HFFc6 (cell line): ENCODE measurements around the gene ESAM. TPM values are rescaled to one million over a fixed set of nuclear protein-coding genes. Genes with fewer than 3 reads are reported as not detected.

Experiments
- DNase-seq: peaks from one replicate; pipeline ENCODE4 v3.0.0-alpha.2; 2018
- H3K27ac Mint-ChIP-seq: 2 replicates; pipeline ENCODE4 v1.8.0; 2020; ENCODE audit warnings: mild to moderate bottlenecking, mixed read lengths
- H3K27me3 Mint-ChIP-seq: 2 replicates; pipeline ENCODE4 v1.8.0; 2021; ENCODE audit warnings: mild to moderate bottlenecking, moderate library complexity, mixed read lengths; ENCODE audit not compliant: insufficient read depth
- H3K36me3 Mint-ChIP-seq: 2 replicates; pipeline ENCODE4 v1.8.0; 2021; ENCODE audit warnings: low read depth, mixed read lengths
- H3K4me1 Mint-ChIP-seq: 2 replicates; pipeline ENCODE4 v1.8.0; 2020; ENCODE audit warnings: low read depth, mixed read lengths
- H3K4me3 Mint-ChIP-seq: 2 replicates; pipeline ENCODE4 v1.8.0; 2020; ENCODE audit warnings: mild to moderate bottlenecking, moderate library complexity, mixed read lengths
- H3K9me3 Mint-ChIP-seq: 2 replicates; pipeline ENCODE4 v1.8.0; 2020; ENCODE audit warnings: mild to moderate bottlenecking, mixed read lengths
- total RNA-seq, 6 experiments: library from RNA; stranded (reverse); fragmentation: NEBNext Ultra II Directional; extraction: Animal tissue kit (Norgen Biotek cat#: 25700); gene quantifications; 2 replicates in 1 of 6; 3 replicates in 5 of 6; pipeline ENCODE4 v1.2.3, GENCODE V29; 2021
- TF ChIP-seq, protein P1 (sequence below): fragments of 200-600 bp; sonication (generic); IDR thresholded peaks from 2 replicates; pipeline ENCODE4 v1.5.0; 2021; ENCODE audit warnings: antibody characterized with exemption, mild to moderate bottlenecking

ESAM gene
- total RNA-seq, 6 experiments from 2014 or later: 0.11 to 0.14 (median 0.12) TPM; not detected in 3

GRCh38 chr11:124796312-124796711 is 34.2 kb upstream of the ESAM start:
- no peak for DNase-seq
- Mint-ChIP-seq H3K27ac (no peak overlapping the region), H3K36me3 (no peaks in the 10 kb centered on the region), H3K4me3 (no peak overlapping the region), H3K4me1 (peaks cover 54% of the 10 kb centered on the region), H3K27me3 (no peaks in the 10 kb centered on the region), H3K9me3 (no peaks in the 10 kb centered on the region)
- TF ChIP-seq, protein P1, sequence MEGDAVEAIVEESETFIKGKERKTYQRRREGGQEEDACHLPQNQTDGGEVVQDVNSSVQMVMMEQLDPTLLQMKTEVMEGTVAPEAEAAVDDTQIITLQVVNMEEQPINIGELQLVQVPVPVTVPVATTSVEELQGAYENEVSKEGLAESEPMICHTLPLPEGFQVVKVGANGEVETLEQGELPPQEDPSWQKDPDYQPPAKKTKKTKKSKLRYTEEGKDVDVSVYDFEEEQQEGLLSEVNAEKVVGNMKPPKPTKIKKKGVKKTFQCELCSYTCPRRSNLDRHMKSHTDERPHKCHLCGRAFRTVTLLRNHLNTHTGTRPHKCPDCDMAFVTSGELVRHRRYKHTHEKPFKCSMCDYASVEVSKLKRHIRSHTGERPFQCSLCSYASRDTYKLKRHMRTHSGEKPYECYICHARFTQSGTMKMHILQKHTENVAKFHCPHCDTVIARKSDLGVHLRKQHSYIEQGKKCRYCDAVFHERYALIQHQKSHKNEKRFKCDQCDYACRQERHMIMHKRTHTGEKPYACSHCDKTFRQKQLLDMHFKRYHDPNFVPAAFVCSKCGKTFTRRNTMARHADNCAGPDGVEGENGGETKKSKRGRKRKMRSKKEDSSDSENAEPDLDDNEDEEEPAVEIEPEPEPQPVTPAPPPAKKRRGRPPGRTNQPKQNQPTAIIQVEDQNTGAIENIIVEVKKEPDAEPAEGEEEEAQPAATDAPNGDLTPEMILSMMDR: no peak

DNA sequence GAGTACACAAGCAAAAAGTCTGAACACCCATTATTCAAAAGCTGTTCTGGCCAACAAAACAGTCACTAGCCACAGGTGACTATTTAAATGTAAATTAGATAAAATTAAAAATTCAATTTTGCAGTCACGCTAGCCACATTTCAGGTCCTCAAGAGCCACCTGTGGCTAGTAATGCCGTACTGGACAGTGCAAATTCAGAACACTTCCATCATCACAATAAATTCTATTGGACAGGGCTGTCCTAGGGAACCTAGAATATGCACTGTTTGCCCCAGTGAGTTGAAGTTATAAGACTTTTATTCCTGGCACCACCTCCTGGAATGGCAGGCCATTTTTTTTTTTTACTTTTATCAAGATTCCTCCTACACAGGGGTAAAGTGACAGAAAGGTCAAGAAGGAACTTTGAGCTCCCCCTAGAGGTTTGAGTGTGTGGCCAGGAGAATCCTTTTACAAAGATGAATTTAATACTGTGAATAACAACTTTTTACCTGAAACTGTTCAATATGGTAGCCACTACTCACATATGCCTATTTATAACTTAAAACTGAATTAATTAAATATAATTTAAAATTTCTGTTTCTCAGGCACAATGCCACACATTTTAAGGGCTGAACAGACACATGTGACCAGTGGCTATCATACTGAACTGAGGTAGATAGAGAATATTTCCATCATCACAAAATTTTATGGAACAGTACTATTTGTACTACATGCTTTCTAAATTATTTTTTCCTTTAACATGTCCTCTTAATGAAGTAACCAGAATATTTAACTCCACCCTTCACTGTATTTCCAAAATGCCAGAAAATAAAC is 31.6 kb upstream of the ESAM start:
- peak; percentile 44 for DNase-seq
- no peaks in the 10 kb centered on the region for H3K36me3 Mint-ChIP-seq
- H3K4me1 Mint-ChIP-seq: peaks cover 46% of the 10 kb centered on the region
- H3K27me3 Mint-ChIP-seq: no peaks in the 10 kb centered on the region
- H3K4me3 Mint-ChIP-seq: no peak overlapping the region
- TF ChIP-seq, protein P1: peak; percentile 84
- no peak overlapping the region for H3K27ac Mint-ChIP-seq
- no peaks in the 10 kb centered on the region for H3K9me3 Mint-ChIP-seq

- Mint-ChIP-seq H3K9me3 (no peaks in the 10 kb centered on the region), H3K4me3 (no peak overlapping the region), H3K27ac (no peak overlapping the region), H3K36me3 (no peaks in the 10 kb centered on the region), H3K4me1 (peaks cover 43% of the 10 kb centered on the region), H3K27me3 (no peaks in the 10 kb centered on the region)
- TF ChIP-seq, protein P1: no peak
- DNase-seq: no peak
Measured at GRCh38 chr11:124791626-124792341, 29.7 kb upstream of the ESAM start.

- Mint-ChIP-seq H3K27ac (no peak overlapping the region), H3K9me3 (no peaks in the 10 kb centered on the region), H3K36me3 (no peaks in the 10 kb centered on the region), H3K4me3 (no peak overlapping the region), H3K27me3 (no peaks in the 10 kb centered on the region), H3K4me1 (peaks cover 31% of the 10 kb centered on the region)
- TF ChIP-seq, protein P1: no peak
- no peak for DNase-seq
Measured at GRCh38 chr11:124788521-124788920, 26.4 kb upstream of the ESAM start.

- peaks cover 10% of the 10 kb centered on the region for H3K4me1 Mint-ChIP-seq
- H3K9me3 Mint-ChIP-seq: no peaks in the 10 kb centered on the region
Measured at GRCh38 chr11:124784051-124784450, 22.0 kb upstream of the ESAM start.

More at GRCh38 chr11:124784051-124784450, 22.0 kb upstream of the ESAM start:
- no peak for DNase-seq
- TF ChIP-seq, protein P1: no peak
- no peaks in the 10 kb centered on the region for H3K36me3 Mint-ChIP-seq
- no peak overlapping the region for H3K27ac Mint-ChIP-seq
- H3K4me3 Mint-ChIP-seq: no peak overlapping the region
- H3K27me3 Mint-ChIP-seq: no peaks in the 10 kb centered on the region; the same call in 1 of the 2 replicates
